Naive thymus-derived CD4-positive, alpha-beta T cell (primary cell): ENCODE results near the gene NECAP2. TPM values are rescaled to one million over a fixed set of nuclear protein-coding genes. Genes with fewer than 3 reads are reported as not detected.
A peak's percentile ranks its signal among the peaks of the same experiment; 100 is the strongest.
"Not testable (repeated sequence)": the region's sequence is repeated elsewhere in the genome, so short reads cannot be mapped to it uniquely, and the experiment has no call there.

ENCODE experiments used
- ATAC-seq: fragments of 150-1000 bp; cut with Tn5 transposase; 2 replicates; pipeline ENCODE4 v1.10.0; 2021; ENCODE audit warnings: mild to moderate bottlenecking, moderate library complexity
- CTCF ChIA-PET: fragments of 350-600 bp; sonication (Branson Sonifier 250); formaldehyde crosslinking; loops from one replicate; lab custom pipeline; 2021; ENCODE audit warnings: antibody characterized with exemption; lab: Charles Lee
- POLR2A ChIA-PET: fragments of 350-600 bp; sonication (Branson Sonifier 250); formaldehyde crosslinking; loops from one replicate; lab custom pipeline; 2021; ENCODE audit warnings: antibody characterized with exemption, inconsistent platforms; lab: Charles Lee
- DNase-seq, 9 donors: peaks; one replicate each; pipeline versions ENCODE4 v3.0.0 to v3.0.0-alpha.2; 2020 to 2022; ENCODE audit warnings: mixed read lengths in 1 of 9
- H3K27ac ChIP-seq: one replicate; pipeline ENCODE4 v1.7.0; 2013; ENCODE audit warnings: mild to moderate bottlenecking, low read depth, low read length, moderate library complexity
- H3K27me3 ChIP-seq, 2 donors: one replicate each; pipeline ENCODE4 v1.7.0; 2013; ENCODE audit warnings: low read length in 2 of 2, mild to moderate bottlenecking in 2 of 2, moderate library complexity in 2 of 2; ENCODE audit not compliant: control insufficient read depth in 2 of 2, insufficient read depth in 2 of 2
- H3K36me3 ChIP-seq, 3 experiments: 1 replicate in 2 of 3; 2 replicates in 1 of 3; pipeline ENCODE4 v1.7.0; 2013; ENCODE audit warnings: low read length in 3 of 3, mild to moderate bottlenecking in 3 of 3, moderate library complexity in 1 of 3; ENCODE audit not compliant: insufficient read depth in 3 of 3, control insufficient read depth in 2 of 3
- H3K4me1 ChIP-seq, 2 donors: one replicate each; pipeline ENCODE4 v1.7.0; 2013; ENCODE audit warnings: low read length in 2 of 2, mild to moderate bottlenecking in 2 of 2, moderate library complexity in 1 of 2; ENCODE audit not compliant: control insufficient read depth in 2 of 2, insufficient read depth in 2 of 2
- H3K4me3 ChIP-seq: 2 replicates; pipeline ENCODE4 v1.7.0; 2013; ENCODE audit warnings: mild to moderate bottlenecking, low read length
- H3K9me3 ChIP-seq, 3 experiments: 1 replicate in 2 of 3; 2 replicates in 1 of 3; pipeline ENCODE4 v1.7.0; 2013; ENCODE audit warnings: low read length in 3 of 3; ENCODE audit not compliant: control insufficient read depth in 2 of 3
- H3K27ac Mint-ChIP-seq, 9 donors: one replicate each; pipeline ENCODE4 v1.8.0; 2020 to 2022; ENCODE audit warnings: mixed read lengths in 9 of 9, mild to moderate bottlenecking in 8 of 9, moderate library complexity in 5 of 9, inconsistent platforms in 2 of 9
- H3K27me3 Mint-ChIP-seq, 5 donors: one replicate each; pipeline ENCODE4 v1.8.0; 2021 to 2022; ENCODE audit warnings: mixed read lengths in 5 of 5, mild to moderate bottlenecking in 1 of 5
- H3K36me3 Mint-ChIP-seq, 5 donors: one replicate each; pipeline ENCODE4 v1.8.0; 2020 to 2022; ENCODE audit warnings: mixed read lengths in 5 of 5, mild to moderate bottlenecking in 3 of 5, inconsistent platforms in 1 of 5
- H3K4me1 Mint-ChIP-seq, 7 donors: one replicate each; pipeline ENCODE4 v1.8.0; 2020 to 2022; ENCODE audit warnings: mixed read lengths in 7 of 7, mild to moderate bottlenecking in 3 of 7, inconsistent platforms in 1 of 7
- H3K4me3 Mint-ChIP-seq, 10 donors: one replicate each; pipeline ENCODE4 v1.8.0; 2020 to 2022; ENCODE audit warnings: mild to moderate bottlenecking in 10 of 10, mixed read lengths in 10 of 10, moderate library complexity in 6 of 10, inconsistent platforms in 2 of 10
- H3K9me3 Mint-ChIP-seq, 11 donors: one replicate each; pipeline ENCODE4 v1.8.0; 2020 to 2022; ENCODE audit warnings: mixed read lengths in 11 of 11, mild to moderate bottlenecking in 4 of 11, inconsistent platforms in 1 of 11, moderate library complexity in 1 of 11
- intact Hi-C, 2 donors: fragments of 100-400 bp; cut with micrococcal nuclease; formaldehyde crosslinking; loops; one replicate each; pipeline ENCODE4 v1.15.1; 2023
- polyA plus RNA-seq, 2 donors: library from polyadenylated mRNA; unstranded; fragments of 300-500 nt; fragmentation: Illumina TruSeq; gene quantifications; one replicate each; pipeline ENCODE4 v1.2.3, GENCODE V29; 2021
- total RNA-seq, 6 experiments: library from RNA in 5 of 6; stranded (reverse) in 5 of 6; gene quantifications; 1 replicate in 5 of 6; 2 replicates in 1 of 6; pipeline ENCODE4 v1.2.3 and lab custom pipeline; 2021 to 2026

Gene NECAP2
- total and polyA plus RNA-seq, 7 experiments from 2014 or later: 98.2 to 264 (median 157) TPM

GRCh38 chr1:16474891-16475290 is 34.4 kb downstream of the NECAP2 start:
- H3K4me1 ChIP-seq, intact Hi-C loops, H3K9me3 ChIP-seq, H3K4me3 ChIP-seq, CTCF ChIA-PET, H3K27me3 Mint-ChIP-seq, H3K27ac ChIP-seq, H3K27ac Mint-ChIP-seq, H3K9me3 Mint-ChIP-seq, H3K27me3 ChIP-seq, DNase-seq, H3K4me3 Mint-ChIP-seq: not testable (repeated sequence)
- POLR2A ChIA-PET: interaction anchor here (1.4 kb wide), 1 partner anchor 12 kb away, joined by 5 read pairs; no protein-coding TSS in a partner anchor
- peak; percentile 36 for ATAC-seq
- Mint-ChIP-seq H3K4me1 (peaks cover 0 to 21% (median 13%) of the 10 kb centered on the region in 7 donors), H3K36me3 (peaks cover 0 to 25% (median 13%) of the 10 kb centered on the region in 5 donors)
- peaks cover 0 to 41% (median 0%) of the 10 kb centered on the region in 3 experiments for H3K36me3 ChIP-seq

- not testable (repeated sequence) for H3K4me3 ChIP-seq
These were observed 35.5 kb downstream of the NECAP2 start for GRCh38 chr1:16475771-16476770.

GRCh38 chr1:16478091-16478490 is 37.6 kb downstream of the NECAP2 start:
- H3K27ac Mint-ChIP-seq: no peak overlapping the region

More at GRCh38 chr1:16475771-16476770, 35.5 kb downstream of the NECAP2 start:
- Mint-ChIP-seq H3K27ac (peak overlapping the region in 1 of 9 donors; percentile 26), H3K36me3 (peaks cover 0 to 25% (median 18%) of the 10 kb centered on the region in 5 donors), H3K4me1 (peaks cover 0 to 20% (median 15%) of the 10 kb centered on the region in 7 donors)
- H3K9me3 ChIP-seq, DNase-seq, H3K27me3 ChIP-seq, H3K9me3 Mint-ChIP-seq, ATAC-seq, CTCF ChIA-PET, H3K27ac ChIP-seq, H3K27me3 Mint-ChIP-seq, intact Hi-C loops, H3K4me3 Mint-ChIP-seq, H3K4me1 ChIP-seq: not testable (repeated sequence)
- peaks cover 0 to 50% (median 0%) of the 10 kb centered on the region in 3 experiments for H3K36me3 ChIP-seq
- POLR2A ChIA-PET: interaction anchor here (0.8 to 1.4 kb wide), 2 partner anchors 10 to 13 kb away, joined by 3 to 5 read pairs; no protein-coding TSS in a partner anchor

GRCh38 chr1:16483146-16483545 is 42.6 kb downstream of the NECAP2 start:
- H3K36me3 Mint-ChIP-seq: peaks cover 0 to 14% (median 10%) of the 10 kb centered on the region in 5 donors
- H3K4me3 ChIP-seq, H3K27me3 Mint-ChIP-seq, ATAC-seq, H3K27ac Mint-ChIP-seq, H3K9me3 ChIP-seq, H3K27me3 ChIP-seq, CTCF ChIA-PET, H3K4me1 ChIP-seq, H3K4me1 Mint-ChIP-seq, H3K27ac ChIP-seq, POLR2A ChIA-PET, H3K9me3 Mint-ChIP-seq, DNase-seq, intact Hi-C loops, H3K4me3 Mint-ChIP-seq: not testable (repeated sequence)
- H3K36me3 ChIP-seq: peaks cover 0 to 53% (median 6%) of the 10 kb centered on the region in 3 experiments

More at GRCh38 chr1:16478091-16478490, 37.6 kb downstream of the NECAP2 start:
- H3K4me3 Mint-ChIP-seq: no peak overlapping the region
- peaks cover 0 to 7% (median 6%) of the 10 kb centered on the region in 7 donors for H3K4me1 Mint-ChIP-seq
- H3K9me3 Mint-ChIP-seq: no peaks in the 10 kb centered on the region
- peaks cover 0 to 67% (median 0%) of the 10 kb centered on the region in 3 experiments for H3K36me3 ChIP-seq
- no peaks in the 10 kb centered on the region for H3K27me3 ChIP-seq
- H3K27ac ChIP-seq: no peak overlapping the region
- ATAC-seq (no peak), DNase-seq (no peak)
- intact Hi-C loops: no loop called here
- H3K4me3 ChIP-seq: no peak overlapping the region
- H3K4me1 ChIP-seq: no peaks in the 10 kb centered on the region
- no peaks in the 10 kb centered on the region for H3K9me3 ChIP-seq
- ChIA-PET CTCF (no interaction called here), POLR2A (interaction anchor here (0.5 kb wide), 1 partner anchor 635 kb away, joined by 3 read pairs; no protein-coding TSS in a partner anchor)
- H3K27me3 Mint-ChIP-seq: no peaks in the 10 kb centered on the region
- peaks cover 0 to 23% (median 13%) of the 10 kb centered on the region in 5 donors for H3K36me3 Mint-ChIP-seq

- H3K27me3 ChIP-seq, DNase-seq, ATAC-seq, H3K4me3 ChIP-seq, H3K9me3 Mint-ChIP-seq, intact Hi-C loops, H3K27me3 Mint-ChIP-seq, H3K4me1 ChIP-seq, H3K27ac Mint-ChIP-seq, H3K4me3 Mint-ChIP-seq, H3K4me1 Mint-ChIP-seq, H3K27ac ChIP-seq, H3K9me3 ChIP-seq, CTCF ChIA-PET: not testable (repeated sequence)
- POLR2A ChIA-PET: interaction anchor here (0.7 kb wide), 1 partner anchor 11 kb away, joined by 3 read pairs; no protein-coding TSS in a partner anchor
- H3K36me3 Mint-ChIP-seq: peaks cover 0 to 11% (median 6%) of the 10 kb centered on the region in 5 donors
- H3K36me3 ChIP-seq: peaks cover 0 to 50% (median 6%) of the 10 kb centered on the region in 3 experiments
These were observed 43.3 kb downstream of the NECAP2 start for GRCh38 chr1:16483639-16484500.

GRCh38 chr1:16484501-16484835 is 43.9 kb downstream of the NECAP2 start:
- POLR2A ChIA-PET: interaction anchor here (0.7 kb wide), 1 partner anchor 12 kb away, joined by 3 read pairs; no protein-coding TSS in a partner anchor
- no peak for ATAC-seq

More at GRCh38 chr1:16484501-16484835, 43.9 kb downstream of the NECAP2 start:
- Histone ChIP-seq H3K4me3 (no peak overlapping the region), H3K27ac (no peak overlapping the region), H3K4me1 (no peaks in the 10 kb centered on the region), H3K27me3 (no peaks in the 10 kb centered on the region), H3K36me3 (peaks cover 0 to 50% (median 6%) of the 10 kb centered on the region in 3 experiments), H3K9me3 (no peaks in the 10 kb centered on the region)
- intact Hi-C loops: no loop called here
- H3K36me3 Mint-ChIP-seq: peaks cover 0 to 14% (median 6%) of the 10 kb centered on the region in 5 donors
- H3K27ac Mint-ChIP-seq: no peak overlapping the region
- no peak for DNase-seq
- H3K4me3 Mint-ChIP-seq: no peak overlapping the region
- H3K9me3 Mint-ChIP-seq: no peaks in the 10 kb centered on the region
- no peaks in the 10 kb centered on the region for H3K27me3 Mint-ChIP-seq
- CTCF ChIA-PET: no interaction called here
- H3K4me1 Mint-ChIP-seq: peaks cover 0 to 6% (median 0%) of the 10 kb centered on the region in 7 donors
